H1 (cell line): ENCODE data around the gene USP13. TPM values are rescaled to one million over a fixed set of nuclear protein-coding genes. Genes with fewer than 3 reads are reported as not detected.
A peak's percentile ranks its signal among the peaks of the same experiment; 100 is the strongest.

Experiments
- CTCF ChIA-PET: fragments of 300-600 bp; sonication (Branson Sonifier 250); formaldehyde crosslinking; loops from one replicate; lab custom pipeline; 2021; ENCODE audit not compliant: partially characterized antibody; lab: Charles Lee
- POLR2A ChIA-PET: fragments of 300-600 bp; sonication (Branson Sonifier 250); formaldehyde crosslinking; loops from one replicate; lab custom pipeline; 2021; ENCODE audit warnings: inconsistent platforms; ENCODE audit not compliant: partially characterized antibody; lab: Charles Lee
- DNase-seq, 2 experiments: peaks; one replicate each; pipeline versions ENCODE4 v3.0.0 to v3.0.0-alpha.2; 2010 to 2022; ENCODE audit warnings: low spot score in 2 of 2, low read depth in 1 of 2, mixed read lengths in 1 of 2
- FAIRE-seq: peaks from 2 replicates; lab custom pipeline; 2011; peaks lifted over from hg19 to GRCh38; lab: Jason Lieb, UNC
- H2AFZ ChIP-seq: 2 replicates; pipeline ENCODE4 v1.8.1; 2012; ENCODE audit warnings: low read length, inconsistent platforms
- H2AK5ac ChIP-seq: 2 replicates; pipeline ENCODE4 v1.6.1; 2013; ENCODE audit warnings: low read depth, low read length
- H2BK120ac ChIP-seq: replicated peaks from 2 replicates; pipeline ENCODE3; 2013; ENCODE audit warnings: low read depth, low read length, inconsistent platforms
- H2BK12ac ChIP-seq: 2 replicates; pipeline ENCODE4 v1.6.1; 2013; ENCODE audit warnings: low read depth, low read length
- H2BK15ac ChIP-seq: 2 replicates; pipeline ENCODE4 v1.6.1; 2013; ENCODE audit warnings: low read length
- H2BK20ac ChIP-seq: 2 replicates; pipeline ENCODE4 v1.6.1; 2013; ENCODE audit warnings: low read length
- H2BK5ac ChIP-seq: 2 replicates; pipeline ENCODE4 v1.6.1; 2013; ENCODE audit warnings: low read depth, low read length
- H3K14ac ChIP-seq: 2 replicates; pipeline ENCODE4 v1.6.1; 2013; ENCODE audit warnings: inconsistent platforms; ENCODE audit not compliant: insufficient read length
- H3K18ac ChIP-seq: 2 replicates; pipeline ENCODE4 v1.6.1; 2013; ENCODE audit warnings: low read length; ENCODE audit errors: extremely low read depth
- H3K23ac ChIP-seq: 2 replicates; pipeline ENCODE4 v1.6.1; 2013; ENCODE audit warnings: inconsistent platforms; ENCODE audit not compliant: insufficient read length
- H3K23me2 ChIP-seq: 2 replicates; pipeline ENCODE4 v1.6.1; 2013; ENCODE audit warnings: low read depth, low read length
- H3K27ac ChIP-seq: 2 replicates; pipeline ENCODE4 v1.6.1; 2011; ENCODE audit warnings: low read depth, low read length, inconsistent platforms
- H3K27me3 ChIP-seq, 4 experiments: replicated peaks in 1 of 4; 1 replicate in 1 of 4; 2 replicates in 3 of 4; pipeline versions ENCODE4 v1.6.1 to v1.8.1; 2011 to 2013; ENCODE audit warnings: low read length in 3 of 4, mild to moderate bottlenecking in 3 of 4, inconsistent platforms in 2 of 4, mixed read lengths in 2 of 4, moderate library complexity in 1 of 4; ENCODE audit not compliant: control insufficient read depth in 3 of 4, insufficient read depth in 3 of 4; ENCODE audit errors: extremely low read depth in 1 of 4
- H3K36me3 ChIP-seq, 4 experiments: 2 replicates each; pipeline versions ENCODE4 v1.6.1 to v1.8.1; 2011 to 2013; ENCODE audit warnings: mild to moderate bottlenecking in 4 of 4, low read length in 3 of 4, moderate library complexity in 2 of 4, control low read depth in 1 of 4, inconsistent platforms in 1 of 4; ENCODE audit not compliant: insufficient read depth in 4 of 4, control insufficient read depth in 2 of 4
- H3K4ac ChIP-seq: replicated peaks from 2 replicates; pipeline ENCODE3; 2013; ENCODE audit warnings: low read length, low read depth, mixed read lengths, inconsistent platforms; ENCODE audit not compliant: insufficient read length
- H3K4me1 ChIP-seq, 4 experiments: replicated peaks in 1 of 4; 1 replicate in 1 of 4; 2 replicates in 3 of 4; pipeline versions ENCODE4 v1.6.1 to v1.8.1; 2011 to 2013; ENCODE audit warnings: low read length in 3 of 4, inconsistent platforms in 2 of 4, mixed read lengths in 1 of 4; ENCODE audit not compliant: insufficient read depth in 4 of 4, control insufficient read depth in 3 of 4
- H3K4me2 ChIP-seq, 2 experiments: 2 replicates each; pipeline versions ENCODE4 v1.6.1 to v1.8.1; 2011 to 2013; ENCODE audit warnings: low read depth in 2 of 2, low read length in 2 of 2, control low read depth in 1 of 2, inconsistent platforms in 1 of 2, mild to moderate bottlenecking in 1 of 2; ENCODE audit not compliant: insufficient read depth in 1 of 2
- H3K4me3 ChIP-seq, 4 experiments: fragments of 200-600, 300-600 bp in 1 of 4; sonication (generic), shearing (Covaris generic), sonication (Bioruptor Twin) in 1 of 4; 2 replicates each; pipeline versions ENCODE4 v1.5.1 to v1.8.1; 2011 to 2016; ENCODE audit warnings: low read length in 4 of 4, low read depth in 3 of 4, control low read depth in 2 of 4, inconsistent platforms in 2 of 4, mild to moderate bottlenecking in 2 of 4, mixed read lengths in 1 of 4, moderate library complexity in 1 of 4; ENCODE audit not compliant: insufficient read depth in 2 of 4; ENCODE audit errors: extremely low read depth in 1 of 4
- H3K56ac ChIP-seq: replicated peaks from 2 replicates; pipeline ENCODE3; 2013; ENCODE audit warnings: low read depth, mild to moderate bottlenecking, mixed read lengths, low read length, inconsistent platforms; ENCODE audit not compliant: insufficient read length
- H3K79me1 ChIP-seq: 2 replicates; pipeline ENCODE4 v1.6.1; 2013; ENCODE audit warnings: low read depth, low read length, control low read depth
- H3K79me2 ChIP-seq, 2 experiments: 2 replicates each; pipeline versions ENCODE4 v1.6.1 to v1.8.1; 2012 to 2013; ENCODE audit warnings: low read length in 2 of 2, mild to moderate bottlenecking in 2 of 2, inconsistent platforms in 1 of 2; ENCODE audit not compliant: insufficient read depth in 2 of 2, control insufficient read depth in 1 of 2
- H3K9ac ChIP-seq, 4 experiments: replicated peaks in 1 of 4; 1 replicate in 1 of 4; 2 replicates in 3 of 4; pipeline versions ENCODE4 v1.6.1 to v1.8.1; 2011 to 2013; ENCODE audit warnings: low read depth in 3 of 4, low read length in 3 of 4, control low read depth in 2 of 4, mild to moderate bottlenecking in 2 of 4, moderate library complexity in 2 of 4, inconsistent platforms in 1 of 4; ENCODE audit errors: extremely low read depth in 1 of 4
- H3K9me3 ChIP-seq, 2 experiments: 2 replicates each; pipeline versions ENCODE4 v1.6.1 to v1.8.1; 2012 to 2013; ENCODE audit warnings: mild to moderate bottlenecking in 2 of 2, moderate library complexity in 2 of 2, control low read depth in 1 of 2, inconsistent platforms in 1 of 2, low read depth in 1 of 2, low read length in 1 of 2, mixed read lengths in 1 of 2; ENCODE audit not compliant: insufficient read depth in 2 of 2
- H4K20me1 ChIP-seq, 2 experiments: replicated peaks in 1 of 2; 2 replicates each; pipeline versions ENCODE3 to v1.8.1; 2011 to 2013; ENCODE audit warnings: inconsistent platforms in 2 of 2, low read length in 2 of 2, mild to moderate bottlenecking in 1 of 2; ENCODE audit not compliant: insufficient read depth in 2 of 2, control insufficient read depth in 1 of 2
- H4K5ac ChIP-seq: 2 replicates; pipeline ENCODE4 v1.6.1; 2013; ENCODE audit warnings: low read length, low read depth, mixed read lengths, inconsistent platforms; ENCODE audit not compliant: insufficient read length
- H4K8ac ChIP-seq: 2 replicates; pipeline ENCODE4 v1.8.0; 2013; ENCODE audit warnings: mild to moderate bottlenecking, moderate library complexity, low read length, inconsistent platforms; ENCODE audit not compliant: insufficient read depth; ENCODE audit errors: extremely low read depth
- H4K91ac ChIP-seq: replicated peaks from 2 replicates; pipeline ENCODE3; 2013; ENCODE audit warnings: low read length, mixed read lengths, inconsistent platforms; ENCODE audit not compliant: insufficient read length
- CEBPB ChIP-seq: IDR thresholded peaks from 2 replicates; pipeline ENCODE4 v1.6.1; 2012; ENCODE audit warnings: low read depth, low read length
- CHD1 ChIP-seq: IDR thresholded peaks from 2 replicates; pipeline ENCODE4 v1.6.1; 2012; ENCODE audit warnings: low read depth, low read length, improper control_type of control experiment
- EGR1 ChIP-seq: IDR thresholded peaks from 2 replicates; pipeline ENCODE4 v1.6.1; 2011; ENCODE audit warnings: low read depth, low read length, borderline replicate concordance
- WGBS, 2 experiments: shearing (Covaris generic) in 1 of 2; methylation state at CpG; one replicate each; pipeline versions ENCODE4 v1.1.6 to v1.1.7; 2013 to 2015; ENCODE audit warnings: low lambda C conversion rate in 2 of 2, mixed read lengths in 2 of 2, inconsistent platforms in 1 of 2, low coverage in 1 of 2, missing lambda C conversion rate in 1 of 2; ENCODE audit not compliant: insufficient replicate concordance in 2 of 2, insufficient coverage in 1 of 2, insufficient read length in 1 of 2; ENCODE audit errors: extremely low coverage in 1 of 2, missing lambda C conversion rate in 1 of 2; 5-methylcytosine and 5-hydroxymethylcytosine counted together
- polyA plus RNA-seq, 7 experiments: library from polyadenylated mRNA; depleted of rRNA in 3 of 7; stranded (reverse) in 5 of 7; unstranded in 2 of 7; fragments of >200 nt in 5 of 7; fragments of 200-250 nt in 2 of 7; gene quantifications; 1 replicate in 5 of 7; 2 replicates in 1 of 7; 4 replicates in 1 of 7; pipeline versions ENCODE4 v1.2.1 to v1.2.3, GENCODE V29; 2011 to 2013; ENCODE audit warnings: missing spikeins in 2 of 7, mixed read lengths in 2 of 7
- total RNA-seq: library from RNA; stranded (reverse); fragmentation: NEBNext Ultra II Directional; extraction: Animal tissue kit (Norgen Biotek cat#: 25700); gene quantifications from 2 replicates; pipeline ENCODE4 v1.2.1, GENCODE V29; 2021
- TF ChIP-seq, protein P1 (sequence below): IDR thresholded peaks from 2 replicates; pipeline ENCODE4 v1.6.1; 2012; ENCODE audit warnings: inconsistent platforms

The USP13 gene
- total and polyA plus RNA-seq, 2 of the 8 experiments (the other 6 are each of a cell fraction or from before 2014, with no cell fraction given), result 7.9 to 25.9 TPM

DNA sequence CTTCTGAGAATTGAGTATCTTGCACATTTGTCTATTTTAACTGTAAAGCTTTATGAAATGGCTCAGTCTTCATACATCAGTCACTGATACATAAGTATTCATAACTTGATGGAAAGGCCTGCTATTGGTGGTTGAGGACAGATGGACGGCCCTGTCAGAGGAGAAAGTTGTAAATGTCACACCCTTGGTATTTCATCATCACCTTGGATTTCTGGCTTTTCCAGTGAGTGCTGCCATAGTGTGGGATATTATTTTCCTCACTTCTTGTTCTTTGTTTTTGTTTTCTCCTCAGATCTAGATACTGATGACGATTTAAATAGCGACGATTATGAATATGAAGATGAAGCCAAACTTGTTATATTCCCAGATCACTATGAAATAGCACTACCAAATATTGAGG, 47.9 kb downstream of the USP13 start:
- Histone ChIP-seq H2BK12ac (no peak overlapping the region), H2AFZ (no peak overlapping the region), H3K4me3 (no peak overlapping the region), H3K23ac (no peak overlapping the region), H3K4me2 (0 out of 4 replicates have a peak overlapping the region, but pooled peaks of 1 of the 2 experiments have one; percentile 19), H2BK120ac (no peak overlapping the region), H4K91ac (no peak overlapping the region), H2BK15ac (no peak overlapping the region), H4K8ac (no peak overlapping the region), H3K18ac (no peak overlapping the region), H3K9me3 (no peaks in the 10 kb centered on the region), H2BK20ac (no peak overlapping the region), H4K20me1 (no peaks in the 10 kb centered on the region), H3K79me2 (peaks cover 0 to 6% of the 10 kb centered on the region in 2 experiments; a peak in 1 of 4 replicates), H3K79me1 (no peaks in the 10 kb centered on the region; the same call in 1 of the 2 replicates), H2AK5ac (no peak overlapping the region), H4K5ac (no peak overlapping the region), H3K23me2 (no peaks in the 10 kb centered on the region), H3K27me3 (no peaks in the 10 kb centered on the region), H3K27ac (no peak overlapping the region), H3K56ac (no peak overlapping the region), H3K4ac (no peak overlapping the region), H3K14ac (no peak overlapping the region), H2BK5ac (no peak overlapping the region), H3K9ac (no peak overlapping the region), H3K36me3 (no peaks in the 10 kb centered on the region; a peak in 1 of 8 replicates), H3K4me1 (peaks cover 2 to 9% (median 6%) of the 10 kb centered on the region in 4 experiments; a peak in 5 of 7 replicates)
- 84% methylated on average over 4 of the region's 4 CpGs; no CpG with 5 or more reads in 1 of the 2 experiments for WGBS, 2 experiments
- ChIA-PET POLR2A (interaction anchor here (0.8 kb wide), 1 partner anchor 9 kb away, joined by 3 read pairs; no protein-coding TSS in a partner anchor), CTCF (interaction anchor here (0.5 kb wide), 1 partner anchor 23 kb away, joined by 3 read pairs; no protein-coding TSS in a partner anchor)
- TF ChIP-seq EGR1 (no peak), CHD1 (no peak), CEBPB (peak; percentile 30; the same call in 1 of the 2 replicates)
- TF ChIP-seq, protein P1, sequence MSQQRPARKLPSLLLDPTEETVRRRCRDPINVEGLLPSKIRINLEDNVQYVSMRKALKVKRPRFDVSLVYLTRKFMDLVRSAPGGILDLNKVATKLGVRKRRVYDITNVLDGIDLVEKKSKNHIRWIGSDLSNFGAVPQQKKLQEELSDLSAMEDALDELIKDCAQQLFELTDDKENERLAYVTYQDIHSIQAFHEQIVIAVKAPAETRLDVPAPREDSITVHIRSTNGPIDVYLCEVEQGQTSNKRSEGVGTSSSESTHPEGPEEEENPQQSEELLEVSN, result no peak
- FAIRE-seq, result no peak
- no peak for DNase-seq
